NCI-H146 (cell line): Measurements from ENCODE around the gene FER.
"Not testable (repeated sequence)": the region's sequence is repeated elsewhere in the genome, so short reads cannot be mapped to it uniquely, and the experiment has no call there.

Experiments used
- DNase-seq: peaks from one replicate; lab custom pipeline; 2025; lab: John Stamatoyannopoulos, UW

The FER gene

GRCh38 chr5:108798513-108799265, 51.0 kb downstream of the FER start:
- DNase-seq, result no peak

- DNase-seq, result no peak
Observed at GRCh38 chr5:108801301-108801700, 53.6 kb downstream of the FER start.

DNA sequence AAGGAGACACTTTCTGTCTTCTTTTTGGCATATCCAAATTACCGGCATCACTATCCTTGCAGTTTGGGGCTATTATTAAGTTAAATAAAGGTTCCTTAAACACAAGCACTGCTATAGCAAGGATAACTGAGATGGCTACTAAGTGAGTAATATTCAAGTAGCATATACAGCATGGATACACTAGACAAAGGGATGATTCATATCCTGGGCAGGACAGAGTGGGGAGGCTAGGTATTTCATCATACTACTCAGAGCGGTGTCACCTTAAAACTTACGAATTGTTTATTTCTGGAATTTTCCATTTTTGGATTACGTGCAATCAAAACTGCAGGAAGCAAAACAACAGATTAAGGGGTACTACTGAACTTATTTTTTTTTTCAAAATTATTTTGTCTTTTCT, 54.1 kb downstream of the FER start:
- no peak for DNase-seq

DNA sequence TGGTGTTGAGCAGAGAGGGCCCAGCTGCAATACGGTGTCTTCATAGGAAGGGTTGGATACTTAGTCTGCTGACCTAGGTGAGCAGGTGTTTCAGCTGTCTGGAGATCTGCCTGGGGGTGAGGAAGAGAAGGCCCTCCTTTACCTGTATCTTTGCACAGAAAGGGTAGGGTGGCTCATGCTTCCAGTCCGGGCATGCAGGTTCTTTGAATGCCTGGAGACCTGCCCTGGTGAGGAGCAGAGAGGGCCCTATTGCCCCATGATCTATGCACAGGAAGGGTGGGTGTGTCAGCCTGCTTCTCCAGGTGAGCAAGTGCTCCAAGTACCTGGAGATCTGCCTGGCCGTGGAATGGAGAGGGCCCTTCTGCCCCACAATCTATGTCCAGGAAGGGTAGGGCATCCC, 63.0 kb downstream of the FER start:
- no peak for DNase-seq

DNA sequence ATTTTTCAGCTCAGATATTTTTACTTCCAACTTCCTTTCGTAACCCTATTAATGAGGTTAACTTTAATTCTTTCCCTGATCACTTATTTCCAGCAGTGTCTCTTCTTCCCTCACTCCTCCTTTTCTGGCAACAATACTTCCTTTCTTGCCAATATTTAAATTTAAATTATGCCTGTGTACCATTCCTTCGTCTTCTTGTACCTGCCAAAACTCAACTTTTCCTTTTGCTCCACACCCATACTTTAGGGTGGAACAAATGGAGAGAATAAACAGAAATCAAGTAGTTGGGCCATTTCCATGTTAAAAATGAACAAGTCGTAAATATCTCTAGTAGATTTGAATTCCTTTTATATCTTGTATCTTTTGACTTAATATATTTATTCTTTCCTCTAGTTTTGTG, 66.0 kb downstream of the FER start:
- DNase-seq, result no peak

GRCh38 chr5:108814551-108814950, 66.9 kb downstream of the FER start:
- DNase-seq, result no peak

GRCh38 chr5:108818613-108819272, 71.0 kb downstream of the FER start:
- DNase-seq, result no peak

DNA sequence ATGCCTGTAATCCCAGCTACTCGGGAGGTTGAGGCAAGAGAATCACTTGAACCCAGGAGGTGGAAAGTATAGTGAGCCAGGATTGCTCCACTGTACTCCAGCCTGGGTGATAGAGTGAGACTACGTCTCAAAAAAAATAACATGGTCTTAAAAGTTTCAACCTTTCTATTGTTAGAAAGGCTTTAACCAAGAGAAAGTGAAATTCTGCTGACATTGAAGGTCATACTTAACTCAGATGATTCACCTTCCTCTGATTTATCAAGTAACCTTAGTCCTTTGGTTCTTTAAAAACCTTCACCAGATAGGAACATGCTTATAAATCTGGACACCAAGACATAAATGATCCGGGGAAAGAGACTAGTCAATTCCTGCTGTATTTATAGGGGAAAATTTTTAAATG, 73.3 kb downstream of the FER start:
- no peak for DNase-seq

DNA sequence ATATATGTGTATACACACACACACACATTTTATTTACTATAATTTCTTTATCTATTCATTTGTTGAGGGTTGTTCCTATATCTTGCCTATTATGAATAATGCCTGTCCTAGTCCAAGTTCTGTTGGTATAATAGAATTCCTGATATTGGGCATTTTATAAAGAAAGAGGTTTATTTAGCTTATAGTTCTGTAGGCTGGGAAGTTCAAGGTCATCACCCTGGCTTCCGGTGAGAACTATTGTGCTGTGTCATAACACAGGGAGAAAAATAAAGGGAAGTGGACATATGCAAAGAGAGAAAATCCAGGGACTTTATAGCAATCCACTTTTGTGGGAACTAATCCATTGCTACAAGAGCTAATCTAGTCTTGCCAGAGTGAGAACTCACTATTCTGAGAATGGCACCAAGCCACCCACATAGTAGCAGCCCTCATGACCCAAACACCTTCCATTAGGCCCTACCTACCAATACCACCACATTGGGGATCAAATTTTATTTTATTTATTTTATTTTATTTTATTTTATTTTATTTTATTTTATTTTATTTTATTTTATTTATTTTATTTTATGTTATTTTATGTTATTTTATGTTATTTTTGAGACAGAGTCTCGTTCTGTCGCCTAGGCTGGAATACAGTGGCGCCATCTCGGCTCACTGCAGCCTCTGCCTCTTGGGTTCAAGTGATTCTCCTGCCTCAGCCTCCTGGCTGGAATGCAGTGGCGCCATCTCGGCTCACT, 74.7 kb downstream of the FER start:
- no peak for DNase-seq

DNA sequence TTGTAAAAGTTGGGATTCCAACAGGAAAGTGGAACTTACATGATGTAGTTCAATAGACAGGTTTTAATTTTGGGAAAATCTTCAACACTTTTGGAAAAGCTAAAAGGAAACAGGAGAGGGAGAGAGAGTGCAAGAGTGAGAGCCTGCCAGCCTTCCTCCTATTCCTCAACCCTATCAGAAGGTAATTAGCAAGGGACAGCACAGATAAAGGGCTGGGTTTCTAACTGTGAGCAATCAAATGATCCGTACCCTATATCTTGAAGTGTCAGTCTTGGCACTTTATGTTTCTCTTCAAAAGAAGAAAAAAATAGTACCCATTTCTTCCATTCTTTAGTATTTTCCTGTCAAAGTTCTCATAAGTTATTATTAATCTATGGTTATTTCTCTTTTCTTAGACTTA, 79.4 kb downstream of the FER start:
- DNase-seq, result no peak

GRCh38 chr5:108830705-108831276, 83.1 kb downstream of the FER start:
- DNase-seq, result no peak

GRCh38 chr5:108836492-108836891, 88.8 kb downstream of the FER start:
- DNase-seq, result no peak

GRCh38 chr5:108842260-108842941, 94.7 kb downstream of the FER start:
- not testable (repeated sequence) for DNase-seq

DNA sequence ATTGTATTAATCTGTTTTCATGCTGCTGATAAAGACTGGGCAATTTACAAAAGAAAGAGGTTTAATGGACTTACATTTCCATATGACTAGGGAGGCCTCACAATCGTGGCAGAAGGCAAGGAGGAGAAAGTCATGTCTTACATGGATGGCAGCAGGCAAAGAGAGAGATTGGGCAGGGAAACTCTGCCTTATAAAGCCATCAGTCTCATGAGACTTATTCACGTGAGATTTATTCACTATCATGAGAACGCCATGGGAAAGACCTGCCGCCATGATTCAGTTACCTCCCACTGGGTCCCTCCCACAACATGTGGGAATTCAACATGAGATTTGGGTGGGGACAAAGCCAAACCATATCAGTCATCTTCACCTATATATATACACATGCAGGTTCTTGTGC, 103.4 kb downstream of the FER start:
- not testable (repeated sequence) for DNase-seq

GRCh38 chr5:108857905-108858304, 110.2 kb downstream of the FER start:
- DNase-seq, result no peak

DNA sequence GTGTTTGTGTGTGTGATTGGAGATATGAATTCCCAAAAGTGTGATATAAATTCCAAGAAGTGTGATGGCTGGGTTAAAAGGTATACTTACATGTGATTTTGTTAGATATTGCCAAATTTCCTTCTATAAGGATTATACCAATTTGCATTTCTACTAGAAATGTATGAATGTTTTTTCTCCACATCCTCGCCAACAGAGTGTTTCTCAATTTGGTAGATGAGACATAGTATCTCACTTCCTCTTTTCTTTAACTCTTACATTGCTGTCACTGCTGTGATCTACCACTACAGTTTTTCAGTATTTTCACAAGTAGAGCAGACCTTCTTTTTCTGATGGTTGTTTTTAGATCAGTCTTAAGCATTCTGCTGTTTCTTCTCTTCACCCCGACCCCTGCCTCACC, 111.3 kb downstream of the FER start:
- DNase-seq, result no peak

DNA sequence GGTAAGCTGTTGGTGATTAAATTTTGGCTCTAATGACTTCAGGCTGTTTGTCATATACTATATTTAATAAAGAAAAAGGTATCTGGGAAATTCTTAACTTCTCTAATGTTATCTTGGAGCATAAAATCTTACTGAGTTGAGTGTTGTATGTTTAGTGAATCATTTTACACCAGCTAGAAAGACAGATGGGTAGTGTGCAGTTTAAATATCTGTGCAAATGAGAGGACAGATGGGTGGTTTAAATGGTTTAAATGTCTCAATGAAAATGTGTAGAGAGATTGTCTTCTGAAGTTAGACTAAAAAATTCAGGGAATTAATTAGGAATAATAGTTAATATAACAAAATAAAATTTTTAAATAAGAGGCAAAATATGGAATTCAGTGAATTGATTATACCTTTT, 114.5 kb downstream of the FER start:
- DNase-seq, result no peak

- DNase-seq, result not testable (repeated sequence)
Observed at GRCh38 chr5:108866097-108866496, 118.4 kb downstream of the FER start.

DNA sequence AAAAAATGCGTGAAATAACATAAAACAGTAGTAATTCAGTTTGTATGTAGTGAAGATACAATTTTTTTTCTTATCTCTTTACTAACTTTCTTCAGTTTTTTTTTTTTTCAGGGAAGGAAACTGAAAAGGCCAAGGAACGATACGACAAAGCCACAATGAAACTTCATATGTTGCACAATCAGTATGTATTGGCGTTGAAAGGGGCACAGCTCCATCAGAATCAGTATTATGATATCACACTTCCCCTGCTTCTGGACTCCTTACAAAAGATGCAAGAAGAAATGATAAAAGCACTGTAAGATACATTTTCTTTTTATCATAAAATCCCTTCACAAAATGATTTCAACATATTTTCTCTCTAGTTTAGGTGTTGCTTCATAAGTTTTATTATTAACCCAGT, 120.0 kb downstream of the FER start:
- DNase-seq, result no peak

DNA sequence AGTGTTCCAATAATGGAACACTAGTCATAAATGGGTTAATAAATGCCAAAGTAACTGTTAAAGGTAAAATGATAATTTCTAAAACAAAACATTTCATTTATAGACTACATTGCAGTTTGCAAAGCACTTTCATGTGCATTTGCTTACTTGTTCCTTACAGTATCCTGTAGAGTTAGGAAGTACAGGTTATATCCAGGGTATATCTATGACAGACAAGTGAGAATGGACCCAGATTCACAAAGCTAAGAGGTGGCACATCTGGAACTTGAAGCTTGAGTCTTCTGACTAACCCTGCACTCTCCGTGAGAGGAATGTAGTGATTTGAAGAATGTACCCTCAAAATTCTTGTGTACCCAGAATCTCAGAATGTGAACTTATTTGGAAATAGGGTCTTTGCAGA, 121.4 kb downstream of the FER start:
- no peak for DNase-seq

GRCh38 chr5:108876451-108876850, 128.8 kb downstream of the FER start:
- DNase-seq, result no peak

GRCh38 chr5:108878756-108879155, 131.1 kb downstream of the FER start:
- DNase-seq, result no peak
